Heart left ventricle (tissue), 16 donors: Measurements from ENCODE around the gene CDH20. TPM values are rescaled to one million over a fixed set of nuclear protein-coding genes. Genes with fewer than 3 reads are reported as not detected.

Experiments
- ATAC-seq, 4 donors: fragments of 200-7000 bp; cut with Tn5 transposase; one replicate each; pipeline ENCODE4 v1.9.1; 2020 to 2022; ENCODE audit warnings: moderate library complexity in 4 of 4, mild to moderate bottlenecking in 3 of 4, moderate number of reproducible peaks in 1 of 4
- DNase-seq, 5 donors: peaks; one replicate each; pipeline ENCODE4 v3.0.0-alpha.2; 2020
- H3K27ac ChIP-seq, 12 donors: fragments of 200-600 bp; sonication (generic) in 4 of 12; one replicate each; pipeline versions ENCODE4 v1.5.0 to v1.8.0; 2016 to 2022; ENCODE audit warnings: mild to moderate bottlenecking in 2 of 12
- H3K27me3 ChIP-seq, 9 donors: fragments of 200-600 bp; sonication (generic) in 2 of 9; one replicate each; pipeline versions ENCODE4 v1.5.1 to v1.8.0; 2016 to 2022; ENCODE audit warnings: mild to moderate bottlenecking in 3 of 9
- H3K36me3 ChIP-seq, 9 donors: fragments of 200-600 bp; sonication (generic) in 2 of 9; one replicate each; pipeline versions ENCODE4 v1.5.0 to v1.8.0; 2018 to 2022; ENCODE audit warnings: mild to moderate bottlenecking in 2 of 9
- H3K4me1 ChIP-seq, 12 donors: fragments of 200-600 bp; sonication (generic) in 4 of 12; one replicate each; pipeline versions ENCODE4 v1.5.0 to v1.8.0; 2016 to 2022; ENCODE audit warnings: mild to moderate bottlenecking in 3 of 12
- H3K4me3 ChIP-seq, 12 donors: fragments of 200-600 bp; sonication (generic) in 4 of 12; one replicate each; pipeline versions ENCODE4 v1.5.0 to v1.8.0; 2017 to 2022; ENCODE audit warnings: mild to moderate bottlenecking in 9 of 12, moderate library complexity in 4 of 12
- H3K9me3 ChIP-seq, 12 donors: fragments of 200-600 bp; sonication (generic) in 4 of 12; one replicate each; pipeline versions ENCODE4 v1.5.0 to v1.8.0; 2016 to 2022; ENCODE audit warnings: mild to moderate bottlenecking in 1 of 12
- POLR2A ChIP-seq, 2 donors: fragments of 450-650 bp; IDR thresholded peaks; one replicate each; pipeline ENCODE4 v1.6.1; 2017; ENCODE audit warnings: antibody characterized with exemption in 2 of 2, mild to moderate bottlenecking in 2 of 2, moderate library complexity in 2 of 2
- WGBS, 4 donors: extraction: QIAGEN DNeasy Blood & Tissue Kit in 2 of 4; methylation state at CpG; one replicate each; pipeline versions ENCODE4 v1.1.5 to v1.1.7; 2013 to 2018; 5-methylcytosine and 5-hydroxymethylcytosine counted together
- intact Hi-C, 10 donors: fragments of 100-400 bp; cut with DNase I; formaldehyde crosslinking; loops; one replicate each; pipeline versions ENCODE4 v1.11.1 to v1.14.2; 2022
- polyA plus RNA-seq, 2 donors: library from polyadenylated mRNA; stranded (reverse); fragments of 200-250 nt; gene quantifications; one replicate each; pipeline ENCODE4 v1.2.3, GENCODE V29; 2013
- total RNA-seq, 9 donors: library from RNA; depleted of rRNA in 2 of 9; stranded (reverse); fragments of >200 nt in 2 of 9; fragmentation: NEBNext Ultra II Directional in 3 of 9; extraction: Animal tissue kit (Norgen Biotek cat#: 25700) in 3 of 9; gene quantifications; one replicate each; pipeline versions ENCODE4 v1.1.0 to v1.2.4, GENCODE V29; 2016 to 2023
- TF ChIP-seq, protein P1 (sequence below), 12 donors: fragments of 200-600 bp; sonication (generic) in 4 of 12; IDR thresholded peaks; one replicate each; pipeline versions ENCODE4 v1.5.0 to v1.8.0; 2018 to 2022; ENCODE audit warnings: antibody characterized with exemption in 12 of 12, mild to moderate bottlenecking in 5 of 12
- donor health status: ischemic (EF 13 %, LVEDD 7.1; RV severe dilation, severe dysfunction).
- donor health status: healthy with polysubstance abuse.
- donor health status: DM: no; HTN: yes; CAD: no.
- donor health status: DM: no; HTN: no; CAD: no.
- donor health status: ischemic (EF 25% LVEDD 6.9; RV normal size, moderate dysfunction).
- donor health status: ischemic (EF 25% LVEDD 5.7; RV mildly dilated, moderate dysfunction).
- donor health status: healthy.
- donor health status: DM: yes; HTN: yes; CAD: no.
- donor health status: ischemic (EF 35%, LVEDD 5.7; RV mildly dilated, moderate dysfunction).
- donor health status: nonischemic (EF 11% LVEDD 7.7; RV severe dilation, severe dysfunction).
- donor health status: DM: yes; HTN: yes; CAD: no.
- donor health status: PGD.
- donor health status: ischemic (EF 29% LVEDD 5.4; RV normal size, mild dysfunction).
- donor health status: nonischemic (EF 23%, LVEDD 6.1; RV moderate dilation, normal function).

Gene CDH20
- total and polyA plus RNA-seq, 11 donors, result 0.03 to 0.20 (median 0.15) TPM; not detected in 8

DNA sequence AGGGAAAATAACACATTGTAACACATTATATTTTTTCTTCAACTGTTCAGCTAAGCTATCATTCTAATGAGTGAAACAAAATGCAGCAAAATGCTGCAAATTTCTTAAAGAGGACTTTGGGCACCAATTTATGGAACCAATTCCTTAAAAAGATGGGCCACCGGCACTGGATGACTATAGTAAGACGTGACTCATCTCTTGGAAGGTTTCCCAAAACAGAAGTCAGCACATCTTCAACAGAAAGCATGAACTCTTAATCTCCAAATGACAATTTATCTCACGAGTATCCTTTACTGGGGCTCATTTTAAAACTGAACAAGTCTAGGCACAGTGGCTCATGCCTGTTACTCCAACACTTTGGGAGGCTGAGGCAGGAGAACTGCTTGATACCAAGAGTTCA lies 213.4 kb downstream of the CDH20 start:
- H3K27me3 ChIP-seq, result no peaks in the 10 kb centered on the region
- WGBS, 4 donors, result 28 to 57% (median 41%) methylated on average over 3 of the region's 3 CpGs
- peaks cover 0 to 19% (median 3%) of the 10 kb centered on the region in 12 donors for H3K4me1 ChIP-seq
- H3K4me3 ChIP-seq, result no peak overlapping the region
- ATAC-seq (peak in 1 of 4 donors; percentile 22), DNase-seq (no peak)
- no peak overlapping the region for H3K27ac ChIP-seq
- no peaks in the 10 kb centered on the region for H3K36me3 ChIP-seq
- H3K9me3 ChIP-seq, result no peaks in the 10 kb centered on the region
- intact Hi-C loops, result no loop called here
- TF ChIP-seq POLR2A (IDR thresholded peaks at IDR 0.05), result no peak
- TF ChIP-seq, protein P1, sequence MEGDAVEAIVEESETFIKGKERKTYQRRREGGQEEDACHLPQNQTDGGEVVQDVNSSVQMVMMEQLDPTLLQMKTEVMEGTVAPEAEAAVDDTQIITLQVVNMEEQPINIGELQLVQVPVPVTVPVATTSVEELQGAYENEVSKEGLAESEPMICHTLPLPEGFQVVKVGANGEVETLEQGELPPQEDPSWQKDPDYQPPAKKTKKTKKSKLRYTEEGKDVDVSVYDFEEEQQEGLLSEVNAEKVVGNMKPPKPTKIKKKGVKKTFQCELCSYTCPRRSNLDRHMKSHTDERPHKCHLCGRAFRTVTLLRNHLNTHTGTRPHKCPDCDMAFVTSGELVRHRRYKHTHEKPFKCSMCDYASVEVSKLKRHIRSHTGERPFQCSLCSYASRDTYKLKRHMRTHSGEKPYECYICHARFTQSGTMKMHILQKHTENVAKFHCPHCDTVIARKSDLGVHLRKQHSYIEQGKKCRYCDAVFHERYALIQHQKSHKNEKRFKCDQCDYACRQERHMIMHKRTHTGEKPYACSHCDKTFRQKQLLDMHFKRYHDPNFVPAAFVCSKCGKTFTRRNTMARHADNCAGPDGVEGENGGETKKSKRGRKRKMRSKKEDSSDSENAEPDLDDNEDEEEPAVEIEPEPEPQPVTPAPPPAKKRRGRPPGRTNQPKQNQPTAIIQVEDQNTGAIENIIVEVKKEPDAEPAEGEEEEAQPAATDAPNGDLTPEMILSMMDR (IDR thresholded peaks at IDR 0.05), result no peak

DNA sequence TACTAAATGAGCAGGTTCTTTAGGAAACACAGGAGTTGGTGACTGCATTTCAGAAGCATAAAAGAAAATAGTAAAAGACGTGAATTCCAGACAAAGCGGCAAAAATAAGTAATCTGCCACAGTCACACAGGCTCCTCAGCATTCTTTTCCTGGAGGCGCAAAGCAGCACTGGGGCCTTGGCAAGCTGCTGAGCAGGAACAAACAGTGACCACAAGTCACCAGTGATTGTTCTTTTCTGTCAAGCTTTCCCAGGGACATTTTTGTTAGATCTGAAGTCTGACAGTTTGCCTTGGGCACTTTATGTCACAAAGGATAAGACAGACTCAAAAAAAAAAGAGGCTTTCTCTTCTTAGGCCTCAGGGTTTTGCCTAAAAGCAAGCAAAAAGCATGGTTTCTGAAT lies 216.2 kb downstream of the CDH20 start:
- Histone ChIP-seq H3K27ac (no peak overlapping the region), H3K36me3 (no peaks in the 10 kb centered on the region), H3K27me3 (no peaks in the 10 kb centered on the region), H3K4me1 (peaks cover 0 to 13% (median 3%) of the 10 kb centered on the region in 12 donors), H3K9me3 (no peaks in the 10 kb centered on the region), H3K4me3 (no peak overlapping the region)
- TF ChIP-seq POLR2A (IDR thresholded peaks at IDR 0.05), result no peak
- TF ChIP-seq, protein P1 (IDR thresholded peaks at IDR 0.05), result no peak
- DNase-seq (no peak), ATAC-seq (no peak)
- 83 to 93% (median 88%) methylated on average over 3 of the region's 3 CpGs for WGBS, 4 donors
- intact Hi-C loops, result no loop called here

DNA sequence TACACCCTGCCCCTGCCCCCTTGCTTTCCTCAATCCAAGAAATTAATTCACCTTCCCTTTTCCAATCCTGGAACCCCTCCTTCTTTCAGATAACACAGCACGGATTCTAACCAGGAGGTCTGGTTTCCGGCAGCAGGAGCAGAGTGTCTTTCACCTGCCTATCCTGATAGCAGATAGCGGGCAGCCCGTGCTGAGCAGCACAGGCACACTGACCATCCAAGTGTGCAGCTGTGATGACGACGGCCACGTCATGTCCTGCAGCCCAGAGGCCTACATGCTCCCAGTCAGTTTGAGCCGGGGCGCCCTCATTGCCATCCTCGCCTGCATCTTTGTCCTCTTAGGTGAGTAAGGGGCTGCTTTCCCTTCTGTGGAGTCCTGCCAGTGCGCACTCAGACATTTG lies 216.7 kb downstream of the CDH20 start:
- no peaks in the 10 kb centered on the region for H3K9me3 ChIP-seq
- 81 to 90% (median 87%) methylated on average over 11 of the region's 11 CpGs for WGBS, 4 donors
- H3K4me3 ChIP-seq, result no peak overlapping the region
- intact Hi-C loops, result loop anchor here (2.0 to 10.0 kb wide), 9 partner anchors 82 to 585 kb away; partner anchors contain the start of gene RNF152 (in 2 of the 10)
- DNase-seq (no peak), ATAC-seq (peak in 1 of 4 donors; percentile 19)
- H3K27ac ChIP-seq, result no peak overlapping the region
- TF ChIP-seq, protein P1 (IDR thresholded peaks at IDR 0.05), result no peak
- TF ChIP-seq POLR2A (IDR thresholded peaks at IDR 0.05), result no peak
- peaks cover 0 to 13% (median 3%) of the 10 kb centered on the region in 12 donors for H3K4me1 ChIP-seq
- H3K36me3 ChIP-seq, result no peaks in the 10 kb centered on the region
- H3K27me3 ChIP-seq, result no peaks in the 10 kb centered on the region

DNA sequence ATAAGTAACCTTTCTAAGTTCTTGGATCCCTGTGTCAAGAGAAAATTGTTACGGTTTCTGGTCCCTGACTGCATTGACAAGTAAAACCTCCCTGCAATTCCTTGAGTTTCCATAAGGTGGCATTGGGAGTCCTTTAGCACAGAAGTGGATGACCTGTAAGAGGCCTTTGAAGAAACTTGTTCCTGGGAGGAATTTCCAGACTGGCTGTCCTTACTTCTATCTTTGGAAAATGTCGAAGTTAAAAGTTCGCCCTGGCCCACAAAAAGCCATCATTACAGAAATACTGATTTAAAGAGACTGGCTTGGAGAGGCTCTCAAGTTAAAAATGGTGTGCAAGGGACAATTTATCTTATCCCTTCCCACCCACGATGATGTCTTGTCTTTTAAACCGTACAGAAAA lies 218.4 kb downstream of the CDH20 start:
- WGBS, 4 donors, result 15 to 26% (median 16%) methylated on average over 5 of the region's 5 CpGs
- DNase-seq (peak in 2 of 5 donors; percentile 47 to 56), ATAC-seq (peak; percentile 78 to 85 (median 80))
- intact Hi-C loops, result loop anchor here (1.0 to 10.0 kb wide), 11 partner anchors 81 to 583 kb away; partner anchors contain the start of gene RNF152 (in 2 of the 10)
- Histone ChIP-seq H3K4me3 (no peak overlapping the region), H3K27me3 (no peaks in the 10 kb centered on the region), H3K4me1 (peaks cover 0 to 8% (median 0%) of the 10 kb centered on the region in 12 donors), H3K9me3 (no peaks in the 10 kb centered on the region), H3K36me3 (no peaks in the 10 kb centered on the region), H3K27ac (no peak overlapping the region)
- TF ChIP-seq POLR2A (IDR thresholded peaks at IDR 0.05), result no peak
- TF ChIP-seq, protein P1 (IDR thresholded peaks at IDR 0.05), result peak; percentile 72 to 92 (median 88)
